HepG2 (cell line): Measurements from ENCODE around the gene BAZ1B. TPM values are rescaled to one million over a fixed set of nuclear protein-coding genes. Genes with fewer than 3 reads are reported as not detected.

Experiments
- ERF ChIP-seq: IDR thresholded peaks from 2 replicates; pipeline ENCODE4 v1.6.1; 2018; ENCODE audit warnings: missing biosample characterization, missing genetic modification reagents
- FOXM1 ChIP-seq: sonication (generic); formaldehyde crosslinking; IDR thresholded peaks from 2 replicates; pipeline ENCODE4 v1.5.0; 2020; ENCODE audit warnings: missing genetic modification reagents
- HIVEP1 ChIP-seq: sonication (generic); formaldehyde crosslinking; IDR thresholded peaks from 2 replicates; pipeline ENCODE4 v1.4.0; 2020; ENCODE audit warnings: mild to moderate bottlenecking, missing genetic modification reagents
- KAT8 ChIP-seq: IDR thresholded peaks from 2 replicates; pipeline ENCODE4 v1.6.1; 2016; ENCODE audit warnings: missing genetic modification reagents, missing compliant biosample characterization
- NBN ChIP-seq: fragments of 450-650 bp; conservative IDR thresholded peaks from 2 replicates; pipeline ENCODE4 v1.6.1; 2017
- NFATC3 ChIP-seq: sonication (generic); formaldehyde crosslinking; IDR thresholded peaks from 2 replicates; pipeline ENCODE4 v1.5.1; 2020; ENCODE audit warnings: mild to moderate bottlenecking, missing genetic modification reagents
- NFRKB ChIP-seq: fragments of 450-650 bp; IDR thresholded peaks from 2 replicates; pipeline ENCODE4 v1.6.1; 2017
- NRL ChIP-seq: sonication (generic); formaldehyde crosslinking; IDR thresholded peaks from 2 replicates; pipeline ENCODE4 v1.5.0; 2020; ENCODE audit warnings: missing genetic modification reagents, mild to moderate bottlenecking, moderate library complexity, borderline replicate concordance
- POLR2AphosphoS2 ChIP-seq: IDR thresholded peaks from 2 replicates; pipeline ENCODE4 v1.6.1; 2011; ENCODE audit warnings: low read depth, low read length, improper control_type of control experiment
- REL ChIP-seq: sonication (generic); formaldehyde crosslinking; conservative IDR thresholded peaks from 2 replicates; pipeline ENCODE4 v1.8.0; 2022; ENCODE audit warnings: mild to moderate bottlenecking, missing genetic modification reagents, moderate library complexity
- SUZ12 ChIP-seq: fragments of 150-350 bp; IDR thresholded peaks from 2 replicates; pipeline ENCODE4 v1.6.1; 2014; ENCODE audit warnings: low read depth, low read length
- TCF7L2 ChIP-seq: IDR thresholded peaks from 2 replicates; pipeline ENCODE4 v1.6.1; 2011; ENCODE audit warnings: mild to moderate bottlenecking, low read depth, low read length, moderate library complexity
- U2AF2 ChIP-seq: fragments of 200-400 bp; formaldehyde crosslinking; IDR thresholded peaks from 2 replicates; pipeline ENCODE4 v1.6.1; 2017; ENCODE audit warnings: low read depth, mild to moderate bottlenecking, low read length
- ZNF230 ChIP-seq: sonication (generic); formaldehyde crosslinking; IDR thresholded peaks from 2 replicates; pipeline ENCODE4 v1.4.0; 2020; ENCODE audit warnings: mild to moderate bottlenecking, missing genetic modification reagents
- ZNF329 ChIP-seq: sonication (generic); formaldehyde crosslinking; IDR thresholded peaks from 2 replicates; pipeline ENCODE4 v1.9.0; 2021; ENCODE audit warnings: low read depth, mild to moderate bottlenecking, missing genetic modification reagents
- ZNF350 ChIP-seq: sonication (generic); formaldehyde crosslinking; IDR thresholded peaks from 2 replicates; pipeline ENCODE4 v1.4.0; 2020; ENCODE audit warnings: mild to moderate bottlenecking, low read depth, missing genetic modification reagents, borderline replicate concordance
- ZNF567 ChIP-seq: sonication (generic); formaldehyde crosslinking; IDR thresholded peaks from 2 replicates; pipeline ENCODE4 v1.8.1; 2023; ENCODE audit warnings: mild to moderate bottlenecking, missing genetic modification reagents, borderline replicate concordance
- polyA plus RNA-seq, 8 experiments: library from polyadenylated mRNA; depleted of rRNA in 3 of 8; stranded (reverse) in 7 of 8; unstranded in 1 of 8; fragments of >200 nt; fragmentation: Illumina TruSeq in 4 of 8; extraction: Trizol in 4 of 8; gene quantifications; 2 replicates each; pipeline versions ENCODE4 v1.2.1 to v1.2.3, GENCODE V29; 2011 to 2016; ENCODE audit warnings: low read depth in 4 of 8, missing spikeins in 1 of 8, mixed read lengths in 1 of 8; ENCODE audit not compliant: insufficient read depth in 1 of 8
- total RNA-seq, 5 experiments: library from RNA; depleted of rRNA; stranded (reverse); fragments of >200 nt; fragmentation: Illumina TruSeq; extraction: Trizol; gene quantifications; 2 replicates each; pipeline ENCODE4 v1.2.3, GENCODE V29; 2016; ENCODE audit warnings: low read depth in 1 of 5
- TF ChIP-seq, protein P1 (sequence below): sonication (generic); formaldehyde crosslinking; IDR thresholded peaks from 2 replicates; pipeline ENCODE4 v1.8.1; 2023; ENCODE audit warnings: mild to moderate bottlenecking, missing genetic modification reagents
- TF ChIP-seq, protein P2 (sequence below): sonication (generic); formaldehyde crosslinking; IDR thresholded peaks from 2 replicates; pipeline ENCODE4 v1.5.0; 2020; ENCODE audit warnings: mild to moderate bottlenecking, missing genetic modification reagents
- TF ChIP-seq, protein P3 (sequence below): sonication (generic); formaldehyde crosslinking; IDR thresholded peaks from 2 replicates; pipeline ENCODE4 v1.9.0; 2021; ENCODE audit warnings: missing genetic modification reagents, mild to moderate bottlenecking, borderline replicate concordance
- TF ChIP-seq, protein P4 (sequence below): sonication (generic); formaldehyde crosslinking; IDR thresholded peaks from 2 replicates; pipeline ENCODE4 v1.8.0; 2022; ENCODE audit warnings: mild to moderate bottlenecking, missing genetic modification reagents, moderate library complexity
- TF ChIP-seq, protein P5 (sequence below): sonication (generic); formaldehyde crosslinking; IDR thresholded peaks from 2 replicates; pipeline ENCODE4 v1.5.0; 2020; ENCODE audit warnings: mild to moderate bottlenecking, missing genetic modification reagents

BAZ1B gene
- total and polyA plus RNA-seq, 2 of the 13 experiments (the other 11 are each of a cell fraction or from before 2014, with no cell fraction given), result 18.6 to 69.4 TPM

DNA sequence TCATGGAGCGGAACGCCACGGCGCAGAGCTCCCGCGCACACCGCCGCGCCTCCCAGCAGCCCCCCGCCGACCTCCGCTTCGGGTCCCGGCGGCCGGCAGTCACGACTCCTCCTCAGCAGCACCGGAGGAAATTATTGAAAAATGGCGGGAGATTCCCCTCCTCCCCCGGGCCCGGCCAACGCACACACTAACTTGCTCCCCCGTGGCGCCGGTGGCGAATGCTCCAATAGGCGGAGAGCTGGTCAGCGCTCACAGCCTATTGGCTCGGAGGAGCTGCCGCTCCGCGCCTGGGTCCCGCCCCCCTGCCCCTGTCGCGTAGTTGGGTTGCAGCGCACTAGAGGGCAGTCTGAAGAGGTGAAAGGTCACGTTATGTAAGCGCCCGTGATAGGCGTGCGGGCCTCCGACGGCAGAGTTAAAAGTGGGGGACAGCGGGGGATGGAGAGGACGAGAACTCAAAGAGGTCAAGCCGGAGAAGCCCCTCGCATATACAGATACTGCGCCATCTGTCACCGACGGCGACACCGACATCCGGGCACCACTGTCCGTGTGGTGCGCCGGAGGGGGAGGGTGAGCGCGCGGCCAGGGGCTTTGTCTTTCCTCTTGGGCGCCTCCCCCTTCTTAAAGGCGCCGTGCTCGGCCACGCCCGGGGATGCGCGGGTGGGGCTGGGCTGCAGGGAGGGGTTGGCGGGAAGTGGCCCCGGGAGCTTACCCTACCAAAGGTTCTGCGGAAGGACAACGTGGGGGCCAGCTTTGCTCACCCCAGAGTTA is at the start of gene BAZ1B (continued):
- peak; percentile 65 for TF ChIP-seq REL (CRISPR knock-in tag)
- TF ChIP-seq FOXM1 (CRISPR knock-in tag), result no peak
- TF ChIP-seq NFATC3 (CRISPR knock-in tag), result no peak
- 0 out of 2 replicates have a peak, but pooled peaks have one; percentile 30 for TF ChIP-seq ZNF567 (CRISPR knock-in tag)
- TF ChIP-seq HIVEP1, result peak; percentile 74
- TF ChIP-seq U2AF2, result no peak
- TF ChIP-seq NFRKB, result no peak
- TF ChIP-seq, protein P1, sequence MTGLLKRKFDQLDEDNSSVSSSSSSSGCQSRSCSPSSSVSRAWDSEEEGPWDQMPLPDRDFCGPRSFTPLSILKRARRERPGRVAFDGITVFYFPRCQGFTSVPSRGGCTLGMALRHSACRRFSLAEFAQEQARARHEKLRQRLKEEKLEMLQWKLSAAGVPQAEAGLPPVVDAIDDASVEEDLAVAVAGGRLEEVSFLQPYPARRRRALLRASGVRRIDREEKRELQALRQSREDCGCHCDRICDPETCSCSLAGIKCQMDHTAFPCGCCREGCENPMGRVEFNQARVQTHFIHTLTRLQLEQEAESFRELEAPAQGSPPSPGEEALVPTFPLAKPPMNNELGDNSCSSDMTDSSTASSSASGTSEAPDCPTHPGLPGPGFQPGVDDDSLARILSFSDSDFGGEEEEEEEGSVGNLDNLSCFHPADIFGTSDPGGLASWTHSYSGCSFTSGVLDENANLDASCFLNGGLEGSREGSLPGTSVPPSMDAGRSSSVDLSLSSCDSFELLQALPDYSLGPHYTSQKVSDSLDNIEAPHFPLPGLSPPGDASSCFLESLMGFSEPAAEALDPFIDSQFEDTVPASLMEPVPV (CRISPR knock-in tag), result 0 out of 2 replicates have a peak, but pooled peaks have one; percentile 60
- TF ChIP-seq, protein P2, sequence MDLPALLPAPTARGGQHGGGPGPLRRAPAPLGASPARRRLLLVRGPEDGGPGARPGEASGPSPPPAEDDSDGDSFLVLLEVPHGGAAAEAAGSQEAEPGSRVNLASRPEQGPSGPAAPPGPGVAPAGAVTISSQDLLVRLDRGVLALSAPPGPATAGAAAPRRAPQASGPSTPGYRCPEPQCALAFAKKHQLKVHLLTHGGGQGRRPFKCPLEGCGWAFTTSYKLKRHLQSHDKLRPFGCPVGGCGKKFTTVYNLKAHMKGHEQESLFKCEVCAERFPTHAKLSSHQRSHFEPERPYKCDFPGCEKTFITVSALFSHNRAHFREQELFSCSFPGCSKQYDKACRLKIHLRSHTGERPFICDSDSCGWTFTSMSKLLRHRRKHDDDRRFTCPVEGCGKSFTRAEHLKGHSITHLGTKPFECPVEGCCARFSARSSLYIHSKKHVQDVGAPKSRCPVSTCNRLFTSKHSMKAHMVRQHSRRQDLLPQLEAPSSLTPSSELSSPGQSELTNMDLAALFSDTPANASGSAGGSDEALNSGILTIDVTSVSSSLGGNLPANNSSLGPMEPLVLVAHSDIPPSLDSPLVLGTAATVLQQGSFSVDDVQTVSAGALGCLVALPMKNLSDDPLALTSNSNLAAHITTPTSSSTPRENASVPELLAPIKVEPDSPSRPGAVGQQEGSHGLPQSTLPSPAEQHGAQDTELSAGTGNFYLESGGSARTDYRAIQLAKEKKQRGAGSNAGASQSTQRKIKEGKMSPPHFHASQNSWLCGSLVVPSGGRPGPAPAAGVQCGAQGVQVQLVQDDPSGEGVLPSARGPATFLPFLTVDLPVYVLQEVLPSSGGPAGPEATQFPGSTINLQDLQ, result peak; percentile 88; the same call in 1 of the 2 replicates
- TF ChIP-seq SUZ12, result no peak
- no peak for TF ChIP-seq TCF7L2
- TF ChIP-seq NRL, result no peak; the same call in 1 of the 2 replicates
- TF ChIP-seq, protein P3, sequence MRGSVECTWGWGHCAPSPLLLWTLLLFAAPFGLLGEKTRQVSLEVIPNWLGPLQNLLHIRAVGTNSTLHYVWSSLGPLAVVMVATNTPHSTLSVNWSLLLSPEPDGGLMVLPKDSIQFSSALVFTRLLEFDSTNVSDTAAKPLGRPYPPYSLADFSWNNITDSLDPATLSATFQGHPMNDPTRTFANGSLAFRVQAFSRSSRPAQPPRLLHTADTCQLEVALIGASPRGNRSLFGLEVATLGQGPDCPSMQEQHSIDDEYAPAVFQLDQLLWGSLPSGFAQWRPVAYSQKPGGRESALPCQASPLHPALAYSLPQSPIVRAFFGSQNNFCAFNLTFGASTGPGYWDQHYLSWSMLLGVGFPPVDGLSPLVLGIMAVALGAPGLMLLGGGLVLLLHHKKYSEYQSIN (CRISPR knock-in tag), result no peak
- TF ChIP-seq, protein P4, sequence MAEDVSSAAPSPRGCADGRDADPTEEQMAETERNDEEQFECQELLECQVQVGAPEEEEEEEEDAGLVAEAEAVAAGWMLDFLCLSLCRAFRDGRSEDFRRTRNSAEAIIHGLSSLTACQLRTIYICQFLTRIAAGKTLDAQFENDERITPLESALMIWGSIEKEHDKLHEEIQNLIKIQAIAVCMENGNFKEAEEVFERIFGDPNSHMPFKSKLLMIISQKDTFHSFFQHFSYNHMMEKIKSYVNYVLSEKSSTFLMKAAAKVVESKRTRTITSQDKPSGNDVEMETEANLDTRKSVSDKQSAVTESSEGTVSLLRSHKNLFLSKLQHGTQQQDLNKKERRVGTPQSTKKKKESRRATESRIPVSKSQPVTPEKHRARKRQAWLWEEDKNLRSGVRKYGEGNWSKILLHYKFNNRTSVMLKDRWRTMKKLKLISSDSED (CRISPR knock-in tag), result no peak
- no peak for TF ChIP-seq NBN
- TF ChIP-seq, protein P5, sequence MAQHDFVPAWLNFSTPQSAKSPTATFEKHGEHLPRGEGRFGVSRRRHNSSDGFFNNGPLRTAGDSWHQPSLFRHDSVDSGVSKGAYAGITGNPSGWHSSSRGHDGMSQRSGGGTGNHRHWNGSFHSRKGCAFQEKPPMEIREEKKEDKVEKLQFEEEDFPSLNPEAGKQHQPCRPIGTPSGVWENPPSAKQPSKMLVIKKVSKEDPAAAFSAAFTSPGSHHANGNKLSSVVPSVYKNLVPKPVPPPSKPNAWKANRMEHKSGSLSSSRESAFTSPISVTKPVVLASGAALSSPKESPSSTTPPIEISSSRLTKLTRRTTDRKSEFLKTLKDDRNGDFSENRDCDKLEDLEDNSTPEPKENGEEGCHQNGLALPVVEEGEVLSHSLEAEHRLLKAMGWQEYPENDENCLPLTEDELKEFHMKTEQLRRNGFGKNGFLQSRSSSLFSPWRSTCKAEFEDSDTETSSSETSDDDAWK (CRISPR knock-in tag), result no peak
- TF ChIP-seq ZNF329, result 0 out of 2 replicates have a peak, but pooled peaks have one; percentile 3
- no peak for TF ChIP-seq ZNF230 (CRISPR knock-in tag)
- TF ChIP-seq POLR2AphosphoS2, result no peak
- TF ChIP-seq KAT8, result peak; percentile 80
- peak; percentile 82 for TF ChIP-seq ZNF350 (CRISPR knock-in tag)
- TF ChIP-seq ERF, result no peak; the same call in 1 of the 2 replicates
